ENCODE measurements around the gene HM13. TPM values are rescaled to one million over a fixed set of nuclear protein-coding genes. Genes with fewer than 3 reads are reported as not detected.

Gene HM13
- total RNA-seq, 2 donors from 2014 or later, result 31.7 to 45.7 TPM

DNA sequence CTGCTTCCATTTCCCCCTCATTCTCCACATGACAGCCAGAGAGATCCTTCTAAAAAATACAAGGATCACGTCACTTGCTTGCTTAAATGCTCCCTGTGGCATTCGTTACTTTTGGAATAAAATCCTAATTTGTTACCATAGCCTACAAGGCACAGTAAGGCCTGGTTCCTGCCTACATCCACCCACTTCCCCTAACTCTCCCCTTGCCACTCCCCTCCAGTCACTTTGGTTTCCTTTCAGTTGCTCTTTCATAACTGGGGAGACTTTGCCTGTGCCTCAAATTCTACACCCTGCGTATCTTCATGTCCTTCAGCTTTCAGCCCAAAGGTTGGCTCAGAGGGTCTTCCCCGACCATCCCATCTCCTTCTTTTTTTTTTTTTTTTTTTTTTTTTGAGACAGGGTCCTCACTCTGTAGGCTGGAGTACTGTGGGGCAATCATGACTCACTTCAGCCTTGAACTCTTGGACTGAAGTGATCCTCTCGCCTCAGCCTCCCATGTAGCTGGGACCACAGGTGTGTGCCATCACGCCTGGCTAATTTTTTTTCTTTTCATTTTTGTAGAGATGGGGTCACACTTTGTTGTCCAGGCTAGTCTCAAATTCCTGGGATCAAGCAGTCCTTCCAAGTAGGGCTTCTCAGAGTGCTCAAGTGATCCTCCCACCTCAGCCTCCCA is 103.3 kb downstream of the HM13 start:
- Histone ChIP-seq H3K9me3 (no peaks in the 10 kb centered on the region), H3K4me1 (peaks cover 0 to 11% of the 10 kb centered on the region in 2 donors), H3K36me3 (no peaks in the 10 kb centered on the region), H3K27ac (no peak overlapping the region), H3K4me3 (no peak overlapping the region), H3K27me3 (no peaks in the 10 kb centered on the region)
- DNase-seq (ENCODE audit: low spot score), result no peak
- TF ChIP-seq, protein P1, sequence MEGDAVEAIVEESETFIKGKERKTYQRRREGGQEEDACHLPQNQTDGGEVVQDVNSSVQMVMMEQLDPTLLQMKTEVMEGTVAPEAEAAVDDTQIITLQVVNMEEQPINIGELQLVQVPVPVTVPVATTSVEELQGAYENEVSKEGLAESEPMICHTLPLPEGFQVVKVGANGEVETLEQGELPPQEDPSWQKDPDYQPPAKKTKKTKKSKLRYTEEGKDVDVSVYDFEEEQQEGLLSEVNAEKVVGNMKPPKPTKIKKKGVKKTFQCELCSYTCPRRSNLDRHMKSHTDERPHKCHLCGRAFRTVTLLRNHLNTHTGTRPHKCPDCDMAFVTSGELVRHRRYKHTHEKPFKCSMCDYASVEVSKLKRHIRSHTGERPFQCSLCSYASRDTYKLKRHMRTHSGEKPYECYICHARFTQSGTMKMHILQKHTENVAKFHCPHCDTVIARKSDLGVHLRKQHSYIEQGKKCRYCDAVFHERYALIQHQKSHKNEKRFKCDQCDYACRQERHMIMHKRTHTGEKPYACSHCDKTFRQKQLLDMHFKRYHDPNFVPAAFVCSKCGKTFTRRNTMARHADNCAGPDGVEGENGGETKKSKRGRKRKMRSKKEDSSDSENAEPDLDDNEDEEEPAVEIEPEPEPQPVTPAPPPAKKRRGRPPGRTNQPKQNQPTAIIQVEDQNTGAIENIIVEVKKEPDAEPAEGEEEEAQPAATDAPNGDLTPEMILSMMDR (IDR thresholded peaks at IDR 0.05), result no peak

Small RNA genes lying within 50 kb of the gene (microRNA-seq; reads per million reads assigned to microRNA genes)
- 0 to 0.71 reads per million in 2 donors for gene MIR3193 (ENCODE audit: borderline number of aligned reads in 2 of 2, borderline replicate concordance in 1 of 2)

Other genes with a start within 250 kb of the HM13 start
- gene DEFB116, start 205.9 kb upstream of the HM13 start, total RNA-seq, result not detected
- not detected for gene DEFB118, start 145.8 kb upstream of the HM13 start, total RNA-seq
- not detected for gene DEFB119, start 123.9 kb upstream of the HM13 start, total RNA-seq
- not detected for gene DEFB121, start 108.2 kb upstream of the HM13 start, total RNA-seq
- not detected for gene DEFB123, start 73.8 kb upstream of the HM13 start, total RNA-seq
- not detected for gene DEFB124, start 39.3 kb upstream of the HM13 start, total RNA-seq
- 1 to 10 TPM; 3.0 to 3.1 TPM for gene REM1, start 39.2 kb upstream of the HM13 start, total RNA-seq
- gene ID1, start 90.8 kb downstream of the HM13 start, total RNA-seq, result 100 to 1,000 TPM; 450 to 815 TPM
- gene COX4I2, start 123.5 kb downstream of the HM13 start, total RNA-seq, result 1 to 10 TPM; 6.8 to 9.0 TPM
- 10 to 100 TPM; 84.2 to 93.5 TPM for gene BCL2L1, start 208.4 kb downstream of the HM13 start, total RNA-seq
- gene TPX2, start 224.8 kb downstream of the HM13 start, total RNA-seq, result 1 to 10 TPM in 1 of 2 donors, under 1 TPM in 1; 0.20 to 2.9 TPM